NCI-H1436 (cell line): ENCODE measurements around the gene DLG4.
"Not testable (repeated sequence)": the region's sequence is repeated elsewhere in the genome, so short reads cannot be mapped to it uniquely, and the experiment has no call there.

Source experiments
- DNase-seq: peaks from one replicate; lab custom pipeline; 2025; lab: John Stamatoyannopoulos, UW

DLG4 gene

GRCh38 chr17:7249214-7249613 lies 29.6 kb upstream of the DLG4 start:
- no peak for DNase-seq

GRCh38 chr17:7248796-7249195 lies 29.2 kb upstream of the DLG4 start:
- no peak for DNase-seq

GRCh38 chr17:7246779-7247178 lies 27.1 kb upstream of the DLG4 start:
- no peak for DNase-seq

- DNase-seq, result not testable (repeated sequence)
Observed at GRCh38 chr17:7243838-7244237, 24.2 kb upstream of the DLG4 start.

GRCh38 chr17:7243453-7243729 lies 23.8 kb upstream of the DLG4 start:
- DNase-seq, result no peak

- DNase-seq, result peak; percentile 91
Observed at GRCh38 chr17:7242717-7243452, 23.2 kb upstream of the DLG4 start.

- peak; percentile 90 for DNase-seq
Observed at GRCh38 chr17:7241783-7242716, 22.4 kb upstream of the DLG4 start, which contains the start of gene GABARAP. Gene GABARAP (minus strand): TSS chr17:7242449. CDS start chr17:7242330, 119 bp downstream.

GRCh38 chr17:7241090-7241733 lies 21.6 kb upstream of the DLG4 start:
- no peak for DNase-seq

- no peak for DNase-seq
Observed at GRCh38 chr17:7240375-7240774, 20.7 kb upstream of the DLG4 start.

GRCh38 chr17:7239091-7240027 lies 19.7 kb upstream of the DLG4 start, which contains the start of gene PHF23:
Gene PHF23 (minus strand): TSS chr17:7239457. CDS start chr17:7239279, 178 bp downstream.
- peak; percentile 98 for DNase-seq

- no peak for DNase-seq
Observed at GRCh38 chr17:7238420-7239090, 18.9 kb upstream of the DLG4 start.

GRCh38 chr17:7237761-7238419 lies 18.3 kb upstream of the DLG4 start:
- peak; percentile 57 for DNase-seq

GRCh38 chr17:7237266-7237760 lies 17.7 kb upstream of the DLG4 start:
- DNase-seq, result no peak

GRCh38 chr17:7236808-7237207 lies 17.2 kb upstream of the DLG4 start:
- DNase-seq, result no peak

- no peak for DNase-seq
Observed at GRCh38 chr17:7235693-7236665, 16.3 kb upstream of the DLG4 start.

- peak; percentile 95 for DNase-seq
Observed at GRCh38 chr17:7234083-7234951, 14.7 kb upstream of the DLG4 start, which contains the start of gene DVL2. Gene DVL2 (minus strand): TSS chr17:7234517. CDS start chr17:7234262, 255 bp downstream.

- DNase-seq, result no peak
Observed at GRCh38 chr17:7233701-7234082, 14.1 kb upstream of the DLG4 start.

- DNase-seq, result no peak
Observed at GRCh38 chr17:7232114-7232513, 12.5 kb upstream of the DLG4 start.
